ENCODE data around the gene GALNT15. TPM values are rescaled to one million over a fixed set of nuclear protein-coding genes. Genes with fewer than 3 reads are reported as not detected.

Gene GALNT15
- total RNA-seq, 3 donors from 2014 or later = 68.5 to 492 (median 215) TPM

DNA sequence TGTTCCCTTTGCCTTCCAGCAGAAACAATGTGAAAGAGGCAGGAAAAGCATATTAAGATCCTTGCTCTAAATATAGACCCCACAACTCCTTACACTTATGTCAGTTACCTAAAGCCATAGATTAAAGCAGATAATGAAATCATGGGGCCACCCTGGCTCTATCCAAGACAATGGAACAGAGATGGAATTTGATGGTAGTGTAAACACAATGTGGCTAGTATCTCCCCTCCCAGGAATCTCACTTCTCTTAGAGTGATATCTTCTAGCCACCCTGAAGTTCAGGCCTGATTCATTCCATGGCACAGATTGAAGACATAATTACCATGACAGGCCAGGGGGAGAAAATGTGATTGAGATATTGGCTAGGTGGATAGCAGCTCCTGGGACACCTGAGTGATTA is 32.6 kb downstream of the GALNT15 start:
- intact Hi-C loops (cut with DNase I; ENCODE audit: low total_unique reads) = no loop called here
- no peak for DNase-seq (ENCODE audit: low spot score in 2 of 2)
- no peaks in the 10 kb centered on the region for H3K27me3 ChIP-seq
- no peaks in the 10 kb centered on the region for H3K36me3 ChIP-seq
- H3K4me3 ChIP-seq = no peak overlapping the region
- H3K9me3 ChIP-seq = no peaks in the 10 kb centered on the region
- no peaks in the 10 kb centered on the region for H3K4me1 ChIP-seq
- no peak overlapping the region for H3K27ac ChIP-seq
- no peak for TF ChIP-seq POLR2AphosphoS5 (IDR thresholded peaks at IDR 0.05)
- no peak for TF ChIP-seq POLR2A (IDR thresholded peaks at IDR 0.05)
- TF ChIP-seq, protein P1, sequence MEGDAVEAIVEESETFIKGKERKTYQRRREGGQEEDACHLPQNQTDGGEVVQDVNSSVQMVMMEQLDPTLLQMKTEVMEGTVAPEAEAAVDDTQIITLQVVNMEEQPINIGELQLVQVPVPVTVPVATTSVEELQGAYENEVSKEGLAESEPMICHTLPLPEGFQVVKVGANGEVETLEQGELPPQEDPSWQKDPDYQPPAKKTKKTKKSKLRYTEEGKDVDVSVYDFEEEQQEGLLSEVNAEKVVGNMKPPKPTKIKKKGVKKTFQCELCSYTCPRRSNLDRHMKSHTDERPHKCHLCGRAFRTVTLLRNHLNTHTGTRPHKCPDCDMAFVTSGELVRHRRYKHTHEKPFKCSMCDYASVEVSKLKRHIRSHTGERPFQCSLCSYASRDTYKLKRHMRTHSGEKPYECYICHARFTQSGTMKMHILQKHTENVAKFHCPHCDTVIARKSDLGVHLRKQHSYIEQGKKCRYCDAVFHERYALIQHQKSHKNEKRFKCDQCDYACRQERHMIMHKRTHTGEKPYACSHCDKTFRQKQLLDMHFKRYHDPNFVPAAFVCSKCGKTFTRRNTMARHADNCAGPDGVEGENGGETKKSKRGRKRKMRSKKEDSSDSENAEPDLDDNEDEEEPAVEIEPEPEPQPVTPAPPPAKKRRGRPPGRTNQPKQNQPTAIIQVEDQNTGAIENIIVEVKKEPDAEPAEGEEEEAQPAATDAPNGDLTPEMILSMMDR (IDR thresholded peaks at IDR 0.05) = no peak

DNA sequence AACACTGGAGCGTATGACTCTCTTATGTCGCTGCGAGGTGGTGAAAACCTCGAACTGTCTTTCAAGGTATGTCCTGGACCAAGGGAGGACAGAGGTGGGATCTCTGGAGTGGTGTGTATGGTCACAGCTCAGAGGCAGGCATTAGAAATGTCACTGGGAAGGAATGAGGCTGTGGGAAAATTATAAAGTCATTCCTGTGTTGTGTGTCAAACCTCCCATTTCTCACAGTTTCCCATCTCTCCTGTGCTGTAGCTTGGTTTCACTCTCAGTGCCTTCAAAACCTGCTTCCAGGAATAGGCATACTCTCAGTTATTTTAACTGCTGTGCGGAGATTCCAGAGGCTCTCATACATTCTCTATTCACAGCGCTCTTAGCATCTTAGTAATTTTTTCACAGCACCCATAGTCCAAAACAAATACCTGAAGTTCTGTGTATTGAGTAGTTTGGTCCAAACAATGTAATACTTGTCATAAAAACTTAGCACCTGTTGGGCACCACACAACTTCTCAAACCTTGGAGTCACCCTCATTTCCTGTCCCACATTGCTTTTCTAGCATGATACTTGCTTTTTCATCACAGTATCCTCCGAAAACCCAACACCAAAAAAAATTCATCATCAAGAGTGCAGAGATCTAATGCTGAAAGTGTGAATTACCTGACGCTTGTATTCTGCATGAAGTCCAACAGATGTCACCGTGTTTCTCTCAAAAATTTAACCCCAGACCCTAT is 36.9 kb downstream of the GALNT15 start:
- H3K4me3 ChIP-seq = no peak overlapping the region
- H3K4me1 ChIP-seq = no peaks in the 10 kb centered on the region
- no peaks in the 10 kb centered on the region for H3K27me3 ChIP-seq
- no peak for DNase-seq (ENCODE audit: low spot score in 2 of 2)
- no peaks in the 10 kb centered on the region for H3K9me3 ChIP-seq
- H3K27ac ChIP-seq = no peak overlapping the region
- TF ChIP-seq POLR2A (IDR thresholded peaks at IDR 0.05) = no peak
- TF ChIP-seq, protein P1 (IDR thresholded peaks at IDR 0.05) = no peak
- no peak for TF ChIP-seq POLR2AphosphoS5 (IDR thresholded peaks at IDR 0.05)
- no peaks in the 10 kb centered on the region for H3K36me3 ChIP-seq
- intact Hi-C loops (cut with DNase I; ENCODE audit: low total_unique reads) = no loop called here

DNA sequence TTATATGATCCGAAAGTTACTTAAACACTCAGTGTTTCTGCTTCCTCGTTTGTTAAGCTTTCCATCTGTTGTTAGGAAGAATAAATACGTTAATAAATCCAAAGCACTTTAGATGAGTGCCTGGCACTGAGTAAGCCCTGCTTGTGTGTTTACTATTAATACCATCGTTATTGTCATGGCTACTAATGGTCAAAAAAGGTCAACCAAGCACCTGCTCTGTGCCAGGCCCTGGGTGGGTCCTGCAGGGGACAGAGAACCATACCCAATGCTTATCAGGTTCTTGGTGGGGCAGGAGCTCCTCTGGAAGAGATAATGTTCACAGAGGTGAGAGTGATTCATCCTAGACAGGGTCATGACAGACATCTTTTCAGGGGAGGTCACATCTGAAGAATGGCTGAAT is 39.9 kb downstream of the GALNT15 start:
- H3K4me3 ChIP-seq = no peak overlapping the region
- no peaks in the 10 kb centered on the region for H3K27me3 ChIP-seq
- no peak for DNase-seq (ENCODE audit: low spot score in 2 of 2)
- no peak overlapping the region for H3K27ac ChIP-seq
- no peaks in the 10 kb centered on the region for H3K4me1 ChIP-seq
- intact Hi-C loops (cut with DNase I; ENCODE audit: low total_unique reads) = no loop called here
- TF ChIP-seq, protein P1 (IDR thresholded peaks at IDR 0.05) = no peak
- no peak for TF ChIP-seq POLR2AphosphoS5 (IDR thresholded peaks at IDR 0.05)
- TF ChIP-seq POLR2A (IDR thresholded peaks at IDR 0.05) = no peak
- no peaks in the 10 kb centered on the region for H3K36me3 ChIP-seq
- no peaks in the 10 kb centered on the region for H3K9me3 ChIP-seq

DNA sequence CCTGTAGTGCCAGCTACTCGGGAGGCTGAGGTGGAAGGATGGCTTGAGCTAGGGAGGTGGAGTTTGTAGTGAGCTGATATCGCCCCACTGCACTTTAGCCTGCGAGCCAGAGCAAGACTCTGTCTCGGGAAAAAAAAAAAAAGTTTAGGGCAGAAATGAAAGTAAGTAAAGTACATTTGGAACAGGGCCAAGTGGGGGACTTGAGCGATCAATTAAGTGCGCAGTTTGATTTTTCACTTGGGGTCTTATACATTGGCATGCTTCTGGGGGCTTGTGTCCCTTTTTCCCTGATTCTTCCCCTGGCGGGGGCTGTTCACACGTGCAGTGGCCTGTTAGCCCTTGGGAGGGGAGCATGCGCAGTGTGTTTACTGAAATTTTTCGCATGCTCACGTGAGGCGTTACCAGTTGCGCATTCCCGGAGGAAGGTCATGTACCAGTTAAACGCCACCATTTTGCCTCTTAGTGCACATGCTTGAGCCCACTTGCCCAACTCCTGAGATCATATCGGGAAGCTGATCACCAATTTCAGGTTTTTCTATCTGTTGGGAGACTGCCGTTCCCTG is 42.0 kb downstream of the GALNT15 start:
- Histone ChIP-seq H3K27ac (no peak overlapping the region), H3K36me3 (no peaks in the 10 kb centered on the region), H3K27me3 (no peaks in the 10 kb centered on the region), H3K4me3 (no peak overlapping the region), H3K4me1 (no peaks in the 10 kb centered on the region), H3K9me3 (no peaks in the 10 kb centered on the region)
- no peak for TF ChIP-seq POLR2AphosphoS5 (IDR thresholded peaks at IDR 0.05)
- intact Hi-C loops (cut with DNase I; ENCODE audit: low total_unique reads) = no loop called here
- DNase-seq (ENCODE audit: low spot score in 2 of 2) = no peak

DNA sequence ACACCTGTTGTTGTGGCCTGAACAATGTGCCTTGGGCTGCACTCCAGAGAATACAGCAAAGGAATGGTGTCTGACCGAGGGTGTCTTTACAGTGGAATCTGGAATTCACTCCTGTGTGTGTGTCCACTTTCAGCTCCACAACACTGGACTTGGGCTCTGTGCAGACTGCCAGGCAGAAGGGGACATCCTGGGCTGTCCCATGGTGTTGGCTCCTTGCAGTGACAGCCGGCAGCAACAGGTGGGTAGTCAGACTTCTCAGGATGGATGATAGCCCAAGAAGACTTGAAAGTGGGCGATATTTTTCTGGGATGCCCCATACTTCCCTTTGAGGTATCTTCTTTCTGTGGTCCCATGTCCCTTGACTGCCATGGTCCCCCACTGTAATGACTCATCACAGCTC is 45.3 kb downstream of the GALNT15 start:
- intact Hi-C loops (cut with DNase I; ENCODE audit: low total_unique reads) = no loop called here
- Histone ChIP-seq H3K27ac (no peak overlapping the region), H3K9me3 (no peaks in the 10 kb centered on the region), H3K4me3 (no peak overlapping the region), H3K36me3 (no peaks in the 10 kb centered on the region), H3K4me1 (no peaks in the 10 kb centered on the region), H3K27me3 (no peaks in the 10 kb centered on the region)
- TF ChIP-seq POLR2AphosphoS5 (IDR thresholded peaks at IDR 0.05) (no peak), POLR2A (IDR thresholded peaks at IDR 0.05) (no peak)
- TF ChIP-seq, protein P1 (IDR thresholded peaks at IDR 0.05) = no peak
- DNase-seq (ENCODE audit: low spot score in 2 of 2) = no peak

Data from breast epithelium (tissue), 4 donors.